Activated T-cell treated with anti-CD3 and anti-CD28 coated beads, Interleukin-2, amount 50 U/mL, for 4 hours (primary cell): Measurements from ENCODE around the gene KLF13. TPM values are rescaled to one million over a fixed set of nuclear protein-coding genes. Genes with fewer than 3 reads are reported as not detected.
A peak's percentile ranks its signal among the peaks of the same experiment; 100 is the strongest.

ENCODE experiments used
- ATAC-seq, 2 donors: fragments of 200-7000 bp; cut with Tn5 transposase; one replicate each; pipeline ENCODE4 v1.10.0; 2021
- DNase-seq: peaks from one replicate; pipeline ENCODE4 v3.0.0-alpha.2; 2020
- H3K27me3 Mint-ChIP-seq: one replicate; pipeline ENCODE4 v1.8.0; 2021; ENCODE audit warnings: low read depth, mixed read lengths
- H3K36me3 Mint-ChIP-seq: one replicate; pipeline ENCODE4 v1.8.0; 2022; ENCODE audit warnings: mixed read lengths; ENCODE audit not compliant: insufficient read depth
- H3K4me1 Mint-ChIP-seq: one replicate; pipeline ENCODE4 v1.8.0; 2021; ENCODE audit warnings: low read depth, mixed read lengths
- H3K4me3 Mint-ChIP-seq: one replicate; pipeline ENCODE4 v1.8.0; 2021; ENCODE audit warnings: mild to moderate bottlenecking, moderate library complexity, mixed read lengths
- H3K9me3 Mint-ChIP-seq: one replicate; pipeline ENCODE4 v1.8.0; 2021; ENCODE audit warnings: mixed read lengths
- total RNA-seq, 3 donors: library from RNA; stranded (reverse); gene quantifications; one replicate each; pipeline ENCODE4 v1.2.1, GENCODE V29; 2021

KLF13 gene
- total RNA-seq, 3 donors from 2014 or later = 75.0 to 82.8 (median 81.8) TPM

- H3K4me1 Mint-ChIP-seq = peaks cover 100% of the 10 kb centered on the region
- no peak for DNase-seq
- no peak for ATAC-seq
- H3K9me3 Mint-ChIP-seq = no peaks in the 10 kb centered on the region
- peaks cover 1% of the 10 kb centered on the region for H3K36me3 Mint-ChIP-seq
- peak overlapping the region; percentile 42 for H3K4me3 Mint-ChIP-seq
- H3K27me3 Mint-ChIP-seq = no peaks in the 10 kb centered on the region
Measured at GRCh38 chr15:31340592-31340991, 14.0 kb downstream of the KLF13 start.

- Mint-ChIP-seq H3K27me3 (no peaks in the 10 kb centered on the region), H3K9me3 (no peaks in the 10 kb centered on the region), H3K36me3 (peaks cover 1% of the 10 kb centered on the region), H3K4me1 (peaks cover 100% of the 10 kb centered on the region), H3K4me3 (no peak overlapping the region)
- ATAC-seq (no peak), DNase-seq (no peak)
Measured at GRCh38 chr15:31341071-31341470, 14.4 kb downstream of the KLF13 start.

GRCh38 chr15:31341496-31342195 is 15.0 kb downstream of the KLF13 start:
- DNase-seq = no peak
- ATAC-seq = no peak
- Mint-ChIP-seq H3K27me3 (no peaks in the 10 kb centered on the region), H3K4me1 (peaks cover 100% of the 10 kb centered on the region), H3K9me3 (no peaks in the 10 kb centered on the region), H3K4me3 (no peak overlapping the region), H3K36me3 (peaks cover 1% of the 10 kb centered on the region)

GRCh38 chr15:31342381-31342780 is 15.7 kb downstream of the KLF13 start:
- H3K27me3 Mint-ChIP-seq = no peaks in the 10 kb centered on the region
- peak overlapping the region; percentile 62 for H3K4me3 Mint-ChIP-seq
- peaks cover 1% of the 10 kb centered on the region for H3K36me3 Mint-ChIP-seq
- H3K9me3 Mint-ChIP-seq = no peaks in the 10 kb centered on the region
- H3K4me1 Mint-ChIP-seq = peaks cover 100% of the 10 kb centered on the region
- no peak for DNase-seq
- ATAC-seq = no peak

DNA sequence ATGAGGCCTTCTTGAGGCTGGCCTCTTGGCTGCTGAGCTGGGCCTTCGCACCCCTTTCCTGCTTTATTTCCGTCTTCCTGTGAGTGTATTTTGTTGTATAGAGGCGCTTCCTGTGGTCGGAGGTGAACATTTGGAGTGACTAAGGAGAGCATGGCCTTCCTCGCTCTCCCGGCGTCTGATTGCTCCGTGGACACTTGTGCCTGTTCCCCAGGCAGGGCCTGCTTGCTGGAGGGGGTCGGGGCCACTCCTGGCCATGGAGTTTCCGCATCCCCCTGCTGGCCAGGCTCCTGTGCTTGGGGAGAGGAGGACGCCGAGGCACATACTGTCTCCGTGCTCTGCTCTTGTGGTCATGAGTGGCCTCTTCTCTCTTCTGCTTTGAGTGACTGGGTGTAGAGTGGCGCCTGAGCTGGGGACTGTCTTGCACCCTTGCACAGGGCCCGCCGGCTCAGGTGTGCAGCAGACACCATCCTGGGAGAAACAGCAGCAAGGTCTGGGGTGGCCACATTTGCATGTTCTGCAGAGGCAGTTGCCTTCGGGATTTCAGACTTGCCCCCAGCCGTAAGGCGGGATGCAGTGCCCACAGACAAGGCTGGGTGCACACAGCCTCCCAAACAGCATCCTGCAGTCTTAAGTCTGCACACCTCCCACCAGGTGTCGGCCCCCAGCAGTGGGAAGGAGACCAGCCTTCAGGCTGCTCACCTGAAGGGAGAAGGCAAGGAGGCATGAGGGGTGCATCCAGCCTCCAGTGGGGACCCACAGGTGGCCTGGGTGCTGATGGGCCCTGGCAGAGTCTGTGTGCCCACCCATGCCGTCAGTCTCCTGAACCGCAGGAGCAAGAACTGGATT is 16.4 kb downstream of the KLF13 start:
- no peak for DNase-seq
- ATAC-seq = no peak
- Mint-ChIP-seq H3K4me3 (peak overlapping the region; percentile 62), H3K4me1 (peaks cover 100% of the 10 kb centered on the region), H3K36me3 (peaks cover 4% of the 10 kb centered on the region), H3K9me3 (no peaks in the 10 kb centered on the region), H3K27me3 (no peaks in the 10 kb centered on the region)

- Mint-ChIP-seq H3K9me3 (no peaks in the 10 kb centered on the region), H3K4me1 (peaks cover 100% of the 10 kb centered on the region), H3K4me3 (no peak overlapping the region), H3K27me3 (no peaks in the 10 kb centered on the region), H3K36me3 (peaks cover 7% of the 10 kb centered on the region)
- DNase-seq = no peak
- no peak for ATAC-seq
Measured at GRCh38 chr15:31343831-31344230, 17.2 kb downstream of the KLF13 start.

- Mint-ChIP-seq H3K36me3 (peaks cover 7% of the 10 kb centered on the region), H3K4me1 (peaks cover 100% of the 10 kb centered on the region), H3K4me3 (peak overlapping the region; percentile 88), H3K27me3 (no peaks in the 10 kb centered on the region), H3K9me3 (no peaks in the 10 kb centered on the region)
- ATAC-seq (no peak), DNase-seq (no peak)
Measured at GRCh38 chr15:31344266-31344665, 17.6 kb downstream of the KLF13 start.

GRCh38 chr15:31344823-31345605 is 18.4 kb downstream of the KLF13 start:
- H3K9me3 Mint-ChIP-seq = no peaks in the 10 kb centered on the region
- H3K27me3 Mint-ChIP-seq = no peaks in the 10 kb centered on the region
- peak overlapping the region; percentile 88 for H3K4me3 Mint-ChIP-seq
- peaks cover 9% of the 10 kb centered on the region for H3K36me3 Mint-ChIP-seq
- H3K4me1 Mint-ChIP-seq = peaks cover 100% of the 10 kb centered on the region
- DNase-seq (no peak), ATAC-seq (peak; percentile 22 to 29)

- Mint-ChIP-seq H3K9me3 (no peaks in the 10 kb centered on the region), H3K4me3 (peak overlapping the region; percentile 88), H3K27me3 (no peaks in the 10 kb centered on the region), H3K36me3 (peaks cover 11% of the 10 kb centered on the region), H3K4me1 (peaks cover 100% of the 10 kb centered on the region)
- ATAC-seq (peak; percentile 19 to 23), DNase-seq (no peak)
Measured at GRCh38 chr15:31345606-31346366, 19.2 kb downstream of the KLF13 start.

DNA sequence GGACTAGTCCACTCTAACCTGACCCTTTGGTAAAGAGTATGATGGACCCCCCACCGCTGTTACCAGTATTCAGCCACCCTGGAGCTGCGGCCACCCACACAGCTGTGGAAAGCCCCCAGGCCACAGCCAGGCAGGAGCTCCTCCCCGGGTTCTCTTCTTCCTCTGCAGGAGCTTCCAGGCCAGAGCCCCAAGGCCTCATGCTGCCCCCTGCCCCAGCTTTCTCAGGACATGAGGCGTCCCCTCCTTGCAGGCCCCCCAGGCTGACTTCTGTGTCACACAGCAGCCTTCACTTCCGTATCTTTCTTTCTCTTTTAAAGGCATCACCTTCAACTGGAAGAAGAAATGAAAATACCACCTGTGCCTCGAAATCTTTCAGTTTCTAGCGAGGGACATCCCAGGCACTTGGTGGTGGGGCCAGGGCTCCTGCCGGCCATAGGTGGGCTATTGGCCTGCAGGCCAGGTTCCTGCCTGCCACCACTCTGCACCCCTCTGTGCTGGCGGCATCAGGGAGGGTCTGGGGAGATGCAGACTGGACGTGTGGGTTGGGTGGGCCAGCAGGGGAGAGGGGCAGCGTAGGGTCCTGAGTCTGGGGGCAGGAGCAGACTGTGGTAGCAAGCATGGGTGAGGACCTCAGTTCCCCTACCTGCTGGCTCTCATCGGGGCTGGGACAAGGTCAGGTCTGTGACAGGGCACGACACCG is 19.9 kb downstream of the KLF13 start:
- H3K4me1 Mint-ChIP-seq = peaks cover 100% of the 10 kb centered on the region
- no peaks in the 10 kb centered on the region for H3K27me3 Mint-ChIP-seq
- H3K36me3 Mint-ChIP-seq = peaks cover 10% of the 10 kb centered on the region
- DNase-seq (no peak), ATAC-seq (peak; percentile 35 to 37)
- peak overlapping the region; percentile 88 for H3K4me3 Mint-ChIP-seq
- H3K9me3 Mint-ChIP-seq = no peaks in the 10 kb centered on the region

GRCh38 chr15:31347067-31347975 is 20.7 kb downstream of the KLF13 start:
- ATAC-seq (peak; percentile 67 to 70), DNase-seq (peak; percentile 76)
- no peaks in the 10 kb centered on the region for H3K27me3 Mint-ChIP-seq
- peaks cover 10% of the 10 kb centered on the region for H3K36me3 Mint-ChIP-seq
- no peaks in the 10 kb centered on the region for H3K9me3 Mint-ChIP-seq
- H3K4me1 Mint-ChIP-seq = peaks cover 100% of the 10 kb centered on the region
- peak overlapping the region; percentile 88 for H3K4me3 Mint-ChIP-seq

- DNase-seq (no peak), ATAC-seq (no peak)
- peaks cover 10% of the 10 kb centered on the region for H3K36me3 Mint-ChIP-seq
- H3K27me3 Mint-ChIP-seq = no peaks in the 10 kb centered on the region
- H3K4me3 Mint-ChIP-seq = peak overlapping the region; percentile 88
- H3K9me3 Mint-ChIP-seq = no peaks in the 10 kb centered on the region
- H3K4me1 Mint-ChIP-seq = peaks cover 100% of the 10 kb centered on the region
Measured at GRCh38 chr15:31347981-31348803, 21.6 kb downstream of the KLF13 start.
